Adrenal gland (tissue), 5 donors: ENCODE data around the gene TOMM20.

Experiments used
- CTCF ChIP-seq, 6 experiments: fragments of 450-650 bp in 4 of 6; fragments of 200-600 bp in 2 of 6; sonication (generic) in 1 of 6; IDR thresholded peaks; 1 replicate in 5 of 6; 2 replicates in 1 of 6; pipeline versions ENCODE4 v1.5.1 to v1.8.0; 2016 to 2021; ENCODE audit warnings: antibody characterized with exemption in 6 of 6, mild to moderate bottlenecking in 2 of 6, moderate library complexity in 1 of 6
- POLR2A ChIP-seq, 2 donors: fragments of 450-650 bp; IDR thresholded peaks; one replicate each; pipeline ENCODE4 v1.6.1; 2017; ENCODE audit warnings: antibody characterized with exemption in 2 of 2, mild to moderate bottlenecking in 2 of 2, moderate library complexity in 1 of 2
- donor health status: DM: no; HTN: no; CAD: no.

DNA sequence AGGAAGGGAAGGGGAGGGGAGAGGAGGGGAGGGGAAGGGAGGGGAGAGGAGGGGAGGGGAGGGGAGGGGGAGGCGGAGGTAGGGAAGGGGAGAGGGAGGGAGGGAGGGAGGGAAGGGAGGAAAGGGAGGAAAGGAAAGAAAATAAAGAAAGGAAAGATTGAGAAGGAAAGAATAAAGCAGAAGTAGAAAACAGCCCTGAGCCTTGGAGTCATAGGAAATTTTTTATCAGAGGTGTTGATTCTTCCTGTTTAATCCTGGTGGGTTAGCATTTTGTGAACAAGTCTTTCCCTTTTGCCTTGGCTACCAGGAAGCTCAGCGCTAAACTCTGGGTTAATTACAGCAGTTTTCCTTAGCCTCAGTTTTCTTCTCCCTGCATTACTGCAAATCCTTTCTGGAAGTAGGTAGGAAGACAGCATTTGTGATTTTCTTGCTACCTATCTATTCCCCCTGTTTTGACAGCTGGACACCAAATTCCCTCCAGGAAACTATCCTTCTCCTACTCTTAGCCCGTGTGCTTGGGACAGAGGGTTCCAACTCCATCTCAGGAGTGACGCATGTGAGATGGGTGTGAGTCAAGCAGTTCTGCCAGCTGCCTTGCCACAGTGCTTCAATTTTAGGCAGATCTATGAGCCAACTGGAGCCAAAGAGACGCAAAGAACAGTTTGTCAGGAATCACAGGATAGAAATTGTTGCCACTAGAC lies 26.9 kb downstream of the TOMM20 start:
- TF ChIP-seq POLR2A (IDR thresholded peaks at IDR 0.05), result no peak
- TF ChIP-seq CTCF (IDR thresholded peaks at IDR 0.05), result no peak
